HG03045 (cell line): ENCODE results near the gene PKD2L1.
"Not testable (repeated sequence)": the region's sequence is repeated elsewhere in the genome, so short reads cannot be mapped to it uniquely, and the experiment has no call there.

Source experiments
- ATAC-seq: cut with Tn5 transposase; IDR thresholded peaks from one replicate; pipeline ENCODE4 v1.9.1; 2021; ENCODE audit warnings: mild to moderate bottlenecking, moderate library complexity; ENCODE audit not compliant: unreplicated experiment

PKD2L1 gene

GRCh38 chr10:100287756-100288155 is 42.3 kb downstream of the PKD2L1 start:
- no peak for ATAC-seq

GRCh38 chr10:100286051-100287033 is 43.7 kb downstream of the PKD2L1 start, which contains the start of gene BLOC1S2:
BLOC1S2 (minus strand) TSS chr10:100286680; CDS start chr10:100286659, 21 bp downstream.
- peak; percentile 91 for ATAC-seq

- ATAC-seq, result not testable (repeated sequence)
These were observed 44.7 kb downstream of the PKD2L1 start for GRCh38 chr10:100285326-100285725.

GRCh38 chr10:100282907-100283306 is 47.1 kb downstream of the PKD2L1 start:
- ATAC-seq, result no peak

GRCh38 chr10:100276971-100277370 is 53.1 kb downstream of the PKD2L1 start:
- not testable (repeated sequence) for ATAC-seq

GRCh38 chr10:100267239-100268104 is 62.6 kb downstream of the PKD2L1 start, which contains the start of gene CWF19L1:
CWF19L1 (minus strand) TSS chr10:100267638; CDS start chr10:100267593, 45 bp downstream.
- peak; percentile 75 for ATAC-seq

- no peak for ATAC-seq
These were observed 64.1 kb downstream of the PKD2L1 start for GRCh38 chr10:100265821-100266485.

GRCh38 chr10:100254191-100254590 is 75.8 kb downstream of the PKD2L1 start:
- no peak for ATAC-seq

GRCh38 chr10:100253041-100253440 is 77.0 kb downstream of the PKD2L1 start:
- no peak for ATAC-seq

- ATAC-seq, result no peak
These were observed 81.2 kb downstream of the PKD2L1 start for GRCh38 chr10:100248820-100249219.

GRCh38 chr10:100245484-100246220 is 84.4 kb downstream of the PKD2L1 start:
- no peak for ATAC-seq

GRCh38 chr10:100239851-100240250 is 90.2 kb downstream of the PKD2L1 start:
- no peak for ATAC-seq

GRCh38 chr10:100238429-100238828 is 91.6 kb downstream of the PKD2L1 start:
- ATAC-seq, result no peak
